Psoas muscle (tissue), 8 donors: ENCODE data around the gene GNPAT. TPM values are rescaled to one million over a fixed set of nuclear protein-coding genes. Genes with fewer than 3 reads are reported as not detected.

ENCODE experiments used
- ATAC-seq, 4 donors: fragments of 200-7000 bp; cut with Tn5 transposase; one replicate each; pipeline ENCODE4 v1.9.1; 2020; ENCODE audit warnings: moderate library complexity in 3 of 4, mild to moderate bottlenecking in 2 of 4
- DNase-seq, 2 donors: peaks; one replicate each; pipeline ENCODE4 v3.0.0-alpha.2; 2020
- H3K27ac ChIP-seq: fragments of 200-600 bp; one replicate; pipeline ENCODE4 v1.8.0; 2022
- H3K27me3 ChIP-seq, 3 donors: fragments of 200-600 bp in 1 of 3; one replicate each; pipeline versions ENCODE4 v1.6.1 to v1.8.0; 2013 to 2022; ENCODE audit warnings: low read length in 2 of 3, mild to moderate bottlenecking in 2 of 3, moderate library complexity in 1 of 3; ENCODE audit not compliant: insufficient read depth in 3 of 3
- H3K36me3 ChIP-seq, 2 donors: fragments of 200-600 bp in 1 of 2; one replicate each; pipeline versions ENCODE4 v1.6.1 to v1.8.0; 2013 to 2022; ENCODE audit warnings: low read depth in 1 of 2, mild to moderate bottlenecking in 1 of 2, moderate library complexity in 1 of 2; ENCODE audit not compliant: insufficient read depth in 1 of 2
- H3K4me1 ChIP-seq: fragments of 200-600 bp; one replicate; pipeline ENCODE4 v1.8.0; 2022
- H3K4me3 ChIP-seq: fragments of 200-600 bp; one replicate; pipeline ENCODE4 v1.8.0; 2022; ENCODE audit warnings: mild to moderate bottlenecking
- H3K9me3 ChIP-seq: fragments of 200-600 bp; one replicate; pipeline ENCODE4 v1.8.0; 2022
- CTCF ChIP-seq: fragments of 200-600 bp; IDR thresholded peaks from one replicate; pipeline ENCODE4 v1.8.0; 2022; ENCODE audit warnings: antibody characterized with exemption
- WGBS, 3 donors: extraction: QIAGEN DNeasy Blood & Tissue Kit; methylation state at CpG; one replicate each; pipeline versions ENCODE4 v1.1.6 to v1.1.7; 2013; 5-methylcytosine and 5-hydroxymethylcytosine counted together
- intact Hi-C, 2 donors: fragments of 100-400 bp; cut with DNase I; formaldehyde crosslinking; loops; one replicate each; pipeline versions ENCODE4 v1.11.0 to v1.14.2; 2022
- polyA plus RNA-seq, 3 donors: library from polyadenylated mRNA; stranded (reverse); fragments of 200-250 nt; gene quantifications; one replicate each; pipeline ENCODE4 v1.2.3, GENCODE V29; 2013
- total RNA-seq, 4 donors: library from RNA; stranded (reverse); fragmentation: NEBNext Ultra II Directional in 2 of 4; extraction: Animal tissue kit (Norgen Biotek cat#: 25700) in 2 of 4; gene quantifications; one replicate each; pipeline versions ENCODE4 v1.2.1 to v1.2.4, GENCODE V29; 2021 to 2023
- donor health status: healthy with polysubstance abuse.
- donor health status: DM: no; HTN: no; CAD: no; lungs with moderate emphysema.
- donor health status: Bipolar disorder and iron deficiency.
- donor health status: healthy.
- donor health status: DM: yes; HTN: yes; CAD: no.
- donor health status: DM: no; HTN: no; CAD: no.
- donor health status: DM: no; HTN: no; CAD: no.
- donor health status: DM: yes; HTN: yes; CAD: no.

Gene GNPAT
- total and polyA plus RNA-seq, 7 donors: 45.5 to 112 (median 70.9) TPM

GRCh38 chr1:231194843-231195516, 46.0 kb upstream of the GNPAT start:
- H3K27me3 ChIP-seq: peaks cover 0 to 8% (median 0%) of the 10 kb centered on the region in 3 donors
- H3K27ac ChIP-seq: no peak overlapping the region
- H3K4me1 ChIP-seq: peaks cover 5% of the 10 kb centered on the region
- DNase-seq (no peak), ATAC-seq (no peak)
- H3K9me3 ChIP-seq: no peaks in the 10 kb centered on the region
- no peak overlapping the region for H3K4me3 ChIP-seq
- WGBS, 3 donors: 81 to 83% (median 82%) methylated on average over 8 of the region's 8 CpGs
- H3K36me3 ChIP-seq: no peaks in the 10 kb centered on the region
- TF ChIP-seq CTCF: no peak
- intact Hi-C loops: no loop called here

GRCh38 chr1:231196307-231196706, 44.7 kb upstream of the GNPAT start:
- H3K4me1 ChIP-seq: peaks cover 5% of the 10 kb centered on the region
- H3K27ac ChIP-seq: no peak overlapping the region
- ATAC-seq (no peak), DNase-seq (no peak)
- intact Hi-C loops: no loop called here
- H3K27me3 ChIP-seq: peaks cover 0 to 9% (median 0%) of the 10 kb centered on the region in 3 donors
- H3K36me3 ChIP-seq: no peaks in the 10 kb centered on the region
- TF ChIP-seq CTCF: no peak
- H3K4me3 ChIP-seq: no peak overlapping the region
- H3K9me3 ChIP-seq: no peaks in the 10 kb centered on the region
- 83 to 85% (median 84%) methylated on average over 3 of the region's 3 CpGs for WGBS, 3 donors

- WGBS, 3 donors: 83 to 97% (median 90%) methylated on average over 2 of the region's 2 CpGs
- H3K4me3 ChIP-seq: no peak overlapping the region
- peaks cover 5% of the 10 kb centered on the region for H3K4me1 ChIP-seq
- intact Hi-C loops: no loop called here
- H3K27ac ChIP-seq: no peak overlapping the region
- H3K36me3 ChIP-seq: no peaks in the 10 kb centered on the region
- no peaks in the 10 kb centered on the region for H3K9me3 ChIP-seq
- DNase-seq (no peak), ATAC-seq (no peak)
- TF ChIP-seq CTCF: no peak
- H3K27me3 ChIP-seq: peaks cover 0 to 12% (median 0%) of the 10 kb centered on the region in 3 donors
Measured at GRCh38 chr1:231196728-231197127, 44.3 kb upstream of the GNPAT start.

GRCh38 chr1:231199868-231200267, 41.1 kb upstream of the GNPAT start:
- Histone ChIP-seq H3K27me3 (peaks cover 0 to 14% (median 0%) of the 10 kb centered on the region in 3 donors), H3K9me3 (no peaks in the 10 kb centered on the region), H3K36me3 (no peaks in the 10 kb centered on the region), H3K4me1 (no peaks in the 10 kb centered on the region), H3K27ac (no peak overlapping the region), H3K4me3 (no peak overlapping the region)
- no peak for DNase-seq
- TF ChIP-seq CTCF: no peak
- no peak for ATAC-seq
- intact Hi-C loops: no loop called here
- WGBS, 3 donors: 91 to 92% (median 91%) methylated on average over 7 of the region's 7 CpGs
